GM12878 (cell line): ENCODE results near the gene PDX1. TPM values are rescaled to one million over a fixed set of nuclear protein-coding genes. Genes with fewer than 3 reads are reported as not detected.

ENCODE experiments used
- ATAC-seq: fragments of 200-7000 bp; cut with Tn5 transposase; 3 replicates; pipeline ENCODE4 v1.9.1; 2020; ENCODE audit warnings: mild to moderate bottlenecking, moderate library complexity
- BruUV-seq: library from RNA; stranded (reverse); fragments of 400-500 nt; replicated peaks from 2 replicates; lab custom pipeline; 2021; lab: Mats Ljungman, UMichigan
- CTCF ChIA-PET: fragments of 300-600 bp; sonication (Branson Sonifier 250); formaldehyde crosslinking; extraction: SDS; loops from one replicate; lab custom pipeline; 2021; ENCODE audit warnings: inconsistent platforms; lab: Yijun Ruan, JAX
- POLR2A ChIA-PET: fragments of 350-600 bp; formaldehyde crosslinking; extraction: SDS; loops from one replicate; lab custom pipeline; 2021; ENCODE audit warnings: inconsistent platforms; lab: Charles Lee
- RAD21 ChIA-PET: fragments of 300-600 bp; sonication (Branson Sonifier 250); formaldehyde crosslinking; loops from one replicate; lab custom pipeline; 2023; ENCODE audit warnings: antibody characterized with exemption; ENCODE audit not compliant: unreplicated experiment; lab: Charles Lee
- SMC1A ChIA-PET: fragments of 300-600 bp; sonication (Branson Sonifier 250); formaldehyde crosslinking; loops from one replicate; lab custom pipeline; 2023; ENCODE audit not compliant: unreplicated experiment, uncharacterized antibody; lab: Charles Lee
- DNase-seq: peaks from one replicate; pipeline ENCODE4 v3.0.0-alpha.2; 2011; ENCODE audit warnings: low read depth, low spot score
- FAIRE-seq: peaks from 3 replicates; lab custom pipeline; 2011; peaks lifted over from hg19 to GRCh38; lab: Jason Lieb, UNC
- H2AFZ ChIP-seq: 2 replicates; pipeline ENCODE4 v1.6.0; 2011; ENCODE audit warnings: low read depth, low read length, control low read depth; ENCODE audit not compliant: control insufficient read depth
- H3K27ac ChIP-seq: 2 replicates; pipeline ENCODE4 v1.5.1; 2011; ENCODE audit warnings: control low read depth; ENCODE audit not compliant: control insufficient read depth, insufficient read depth
- H3K27me3 ChIP-seq, 2 experiments: replicated peaks in 1 of 2; 2 replicates each; pipeline versions ENCODE4 v1.6.0 to v1.6.1; 2011; ENCODE audit warnings: low read length in 1 of 2; ENCODE audit not compliant: control insufficient read depth in 2 of 2, insufficient read depth in 2 of 2
- H3K36me3 ChIP-seq, 2 experiments: 2 replicates each; pipeline ENCODE4 v1.5.1; 2011; ENCODE audit warnings: low read length in 1 of 2; ENCODE audit not compliant: control insufficient read depth in 2 of 2, insufficient read depth in 2 of 2
- H3K4me1 ChIP-seq: 2 replicates; pipeline ENCODE4 v1.6.1; 2011; ENCODE audit warnings: mild to moderate bottlenecking, low read length, moderate library complexity, mixed read lengths; ENCODE audit not compliant: control insufficient read depth, insufficient read depth
- H3K4me2 ChIP-seq: 2 replicates; pipeline ENCODE4 v1.6.0; 2011; ENCODE audit warnings: control low read depth; ENCODE audit not compliant: control insufficient read depth, insufficient read depth
- H3K4me3 ChIP-seq: fragments of 200-600 bp; sonication (generic); 2 replicates; pipeline ENCODE4 v1.5.1; 2016
- H3K79me2 ChIP-seq: 2 replicates; pipeline ENCODE4 v1.6.0; 2011; ENCODE audit warnings: low read length; ENCODE audit not compliant: control insufficient read depth, insufficient read depth
- H3K9ac ChIP-seq: 2 replicates; pipeline ENCODE4 v1.8.0; 2011; ENCODE audit warnings: low read length, control low read depth, mixed read lengths; ENCODE audit not compliant: control insufficient read depth, insufficient read depth
- H3K9me3 ChIP-seq: replicated peaks from 3 replicates; pipeline ENCODE4 v1.5.1; 2011; ENCODE audit warnings: mild to moderate bottlenecking, low read length; ENCODE audit not compliant: control insufficient read depth, insufficient read depth
- H4K20me1 ChIP-seq: 2 replicates; pipeline ENCODE4 v1.6.0; 2011; ENCODE audit not compliant: control insufficient read depth, insufficient read depth
- ATF2 ChIP-seq: IDR thresholded peaks from 2 replicates; pipeline ENCODE4 v1.6.1; 2012; ENCODE audit warnings: low read length, inconsistent platforms
- BMI1 ChIP-seq: fragments of 450-650 bp; IDR thresholded peaks from 2 replicates; pipeline ENCODE4 v1.6.1; 2016; ENCODE audit warnings: mild to moderate bottlenecking, moderate library complexity, borderline replicate concordance
- CBX5 ChIP-seq: sonication (generic); IDR thresholded peaks from 2 replicates; pipeline ENCODE4 v1.6.1; 2016; ENCODE audit warnings: low read depth, moderate library complexity, mild to moderate bottlenecking, inconsistent platforms
- E2F8 ChIP-seq: fragments of 450-650 bp; IDR thresholded peaks from 2 replicates; pipeline ENCODE4 v1.6.1; 2018; ENCODE audit warnings: mild to moderate bottlenecking, low read depth, moderate library complexity; ENCODE audit not compliant: partially characterized antibody
- FOS ChIP-seq: IDR thresholded peaks from 3 replicates; pipeline ENCODE4 v1.6.1; 2011; ENCODE audit warnings: borderline replicate concordance; ENCODE audit not compliant: insufficient read length; ENCODE audit errors: extremely low read depth
- FOXK2 ChIP-seq: fragments of 450-650 bp; IDR thresholded peaks from 2 replicates; pipeline ENCODE4 v1.6.1; 2017; ENCODE audit warnings: mild to moderate bottlenecking, moderate library complexity
- HCFC1 ChIP-seq: fragments of 150-350 bp; IDR thresholded peaks from 2 replicates; pipeline ENCODE4 v1.6.1; 2014; ENCODE audit warnings: low read length
- HDGF ChIP-seq: fragments of 450-650 bp; IDR thresholded peaks from 2 replicates; pipeline ENCODE4 v1.6.1; 2016; ENCODE audit warnings: antibody characterized with exemption
- IKZF2 ChIP-seq, 2 experiments: fragments of 450-650 bp; IDR thresholded peaks; 2 replicates each; pipeline ENCODE4 v1.6.1; 2017; ENCODE audit warnings: mild to moderate bottlenecking in 2 of 2, moderate library complexity in 2 of 2
- NFYB ChIP-seq: IDR thresholded peaks from 2 replicates; pipeline ENCODE4 v1.6.1; 2011; ENCODE audit warnings: low read depth, mild to moderate bottlenecking, low read length, improper control_type of control experiment, moderate library complexity; ENCODE audit not compliant: insufficient read depth
- RFX5 ChIP-seq: IDR thresholded peaks from 2 replicates; pipeline ENCODE4 v1.6.1; 2011; ENCODE audit warnings: low read depth, low read length, improper control_type of control experiment
- SMAD1 ChIP-seq: fragments of 450-650 bp; IDR thresholded peaks from 2 replicates; pipeline ENCODE4 v1.6.1; 2018; ENCODE audit warnings: mild to moderate bottlenecking, low read depth; ENCODE audit not compliant: partially characterized antibody
- SMAD5 ChIP-seq: IDR thresholded peaks from 2 replicates; pipeline ENCODE4 v1.6.1; 2016; ENCODE audit warnings: antibody characterized with exemption, low read depth
- SREBF2 ChIP-seq: IDR thresholded peaks from 2 replicates; pipeline ENCODE4 v1.6.1; 2012; ENCODE audit warnings: mild to moderate bottlenecking, low read length
- ZNF274 ChIP-seq: IDR thresholded peaks from one replicate; pipeline ENCODE4 v1.8.0; 2011; ENCODE audit not compliant: insufficient read length, insufficient read depth
- ZNF622 ChIP-seq: fragments of 450-650 bp; IDR thresholded peaks from 2 replicates; pipeline ENCODE4 v1.6.1; 2017; ENCODE audit warnings: mild to moderate bottlenecking, inconsistent platforms
- ZSCAN29 ChIP-seq: fragments of 450-650 bp; IDR thresholded peaks from 2 replicates; pipeline ENCODE4 v1.6.1; 2017; ENCODE audit warnings: mild to moderate bottlenecking, moderate library complexity
- WGBS: methylation state at CpG from one replicate; pipeline ENCODE4 v1.1.6; 2016; ENCODE audit warnings: low lambda C conversion rate; ENCODE audit not compliant: insufficient replicate concordance, insufficient coverage; ENCODE audit errors: missing lambda C conversion rate; 5-methylcytosine and 5-hydroxymethylcytosine counted together
- in situ Hi-C: fragments of 300-500 bp; cut with MboI; formaldehyde crosslinking; loops from 9 replicates; pipeline ENCODE4 v1.14.3; 2018; ENCODE audit warnings: mixed read lengths
- intact Hi-C: fragments of 100-400 bp; cut with micrococcal nuclease; formaldehyde crosslinking; loops from one replicate; pipeline ENCODE4 v1.14.2; 2022; ENCODE audit not compliant: unreplicated experiment
- polyA plus RNA-seq, 11 experiments: library from polyadenylated mRNA; depleted of rRNA in 4 of 11; unstranded in 6 of 11; stranded (reverse) in 5 of 11; fragments of >200 nt; fragmentation: Nextera tagmentation in 4 of 11; fragmentation: Illumina TruSeq in 1 of 11; extraction: Ambion mirVana in 4 of 11; extraction: Trizol in 1 of 11; gene quantifications; 1 replicate in 1 of 11; 2 replicates in 10 of 11; pipeline versions ENCODE4 v1.2.1 to v1.2.3, GENCODE V29; 2011 to 2016; ENCODE audit warnings: inconsistent platforms in 2 of 11, missing spikeins in 2 of 11, low read depth in 1 of 11
- total RNA-seq, 4 experiments: library from RNA; depleted of rRNA in 3 of 4; stranded (reverse); fragments of >200 nt in 3 of 4; fragmentation: Illumina TruSeq in 1 of 4; extraction: Trizol in 1 of 4; gene quantifications; 2 replicates each; pipeline versions ENCODE4 v1.2.1 to v1.2.3, GENCODE V29; 2013 to 2021

The PDX1 gene
- total and polyA plus RNA-seq, 10 of the 15 experiments (the other 5 are each of a cell fraction or from before 2014, with no cell fraction given) = 0.02 to 0.03 TPM; not detected in 8

- ATAC-seq = no peak
- no peaks in the 10 kb centered on the region for H3K36me3 ChIP-seq
- intact Hi-C loops = no loop called here
- POLR2A ChIA-PET = no interaction called here
- DNase-seq = no peak
- FAIRE-seq = no peak
- no peaks in the 10 kb centered on the region for H3K4me1 ChIP-seq
- 42% methylated on average over 31 of the region's 34 CpGs for WGBS
- no peak within 1 kb of the TSS for H3K4me3 ChIP-seq
- H3K9me3 ChIP-seq = no peaks in the 10 kb centered on the region
- CTCF ChIA-PET = interaction anchor here (1.3 to 1.4 kb wide), 2 partner anchors 18 to 143 kb away, joined by 3 to 8 read pairs; no protein-coding TSS in a partner anchor
- no peak for TF ChIP-seq CBX5
- TF ChIP-seq HCFC1 = no peak
- TF ChIP-seq SMAD1 = no peak
- TF ChIP-seq FOS = no peak
- TF ChIP-seq ZSCAN29 = no peak
- TF ChIP-seq ATF2 = no peak
- TF ChIP-seq HDGF = no peak
- TF ChIP-seq E2F8 = no peak
- TF ChIP-seq NFYB = no peak
- no peak for TF ChIP-seq RFX5
- TF ChIP-seq BMI1 = no peak
- TF ChIP-seq SREBF2 = no peak
- no peak for TF ChIP-seq ZNF274
- no peak for TF ChIP-seq SMAD5
- no peak for TF ChIP-seq ZNF622
- TF ChIP-seq IKZF2 (IDR thresholded peaks at IDR 0.05) = no peak
- no peak for TF ChIP-seq FOXK2
- H2AFZ ChIP-seq = no peak within 1 kb of the TSS
- H3K27ac ChIP-seq = no peak within 1 kb of the TSS
- no TSS peak for BruUV-seq
- no peaks in the 10 kb centered on the region for H3K79me2 ChIP-seq
- H4K20me1 ChIP-seq = no peaks in the 10 kb centered on the region
- H3K9ac ChIP-seq = no peak within 1 kb of the TSS
- RAD21 ChIA-PET = interaction anchor here (1.5 kb wide), 1 partner anchor 17 kb away, joined by 3 read pairs; no protein-coding TSS in a partner anchor
- H3K27me3 ChIP-seq = peaks cover 16 to 25% of the 10 kb centered on the region in 2 experiments
- H3K4me2 ChIP-seq = no peak within 1 kb of the TSS
- SMC1A ChIA-PET = interaction anchor here (1.3 kb wide), 1 partner anchor 139 kb away, joined by 3 read pairs; no protein-coding TSS in a partner anchor
- in situ Hi-C loops = no loop called here
Observed at GRCh38 chr13:27969082-27969865, 49.5 kb downstream of the PDX1 start, which contains the start of gene CDX2. Gene CDX2 (minus strand): TSS chr13:27969315. CDS start chr13:27969006, 309 bp downstream.
